Nephron progenitor cell (in vitro differentiated cells): ENCODE data around the gene TTLL5.

ENCODE experiments used
- DNase-seq: peaks from one replicate; pipeline ENCODE4 v3.0.0; 2021
- H3K27ac Mint-ChIP-seq: 2 replicates; pipeline ENCODE4 v1.8.0; 2021; ENCODE audit warnings: mild to moderate bottlenecking, moderate library complexity, mixed read lengths
- H3K27me3 Mint-ChIP-seq: 2 replicates; pipeline ENCODE4 v1.8.0; 2021; ENCODE audit warnings: mild to moderate bottlenecking, low read depth, mixed read lengths; ENCODE audit not compliant: poor library complexity
- H3K36me3 Mint-ChIP-seq: 2 replicates; pipeline ENCODE4 v1.8.0; 2021; ENCODE audit warnings: low read depth, mixed read lengths
- H3K4me1 Mint-ChIP-seq: 2 replicates; pipeline ENCODE4 v1.8.0; 2021; ENCODE audit warnings: mixed read lengths
- H3K4me3 Mint-ChIP-seq: 2 replicates; pipeline ENCODE4 v1.8.0; 2021; ENCODE audit warnings: mild to moderate bottlenecking, moderate library complexity, mixed read lengths
- H3K9me3 Mint-ChIP-seq: 2 replicates; pipeline ENCODE4 v1.8.0; 2021; ENCODE audit warnings: mild to moderate bottlenecking, moderate library complexity, mixed read lengths
- CTCF ChIP-seq: fragments of 200-600 bp; sonication (generic); IDR thresholded peaks from 2 replicates; pipeline ENCODE4 v1.5.0; 2021; ENCODE audit warnings: antibody characterized with exemption

TTLL5 gene

GRCh38 chr14:75631453-75631831 is 29.6 kb upstream of the TTLL5 start:
- Mint-ChIP-seq H3K4me3 (no peak overlapping the region), H3K9me3 (no peaks in the 10 kb centered on the region), H3K4me1 (peaks cover 17% of the 10 kb centered on the region), H3K36me3 (no peaks in the 10 kb centered on the region), H3K27ac (no peak overlapping the region), H3K27me3 (peaks cover 14% of the 10 kb centered on the region)
- no peak for TF ChIP-seq CTCF
- DNase-seq, result no peak

- no peak for DNase-seq
- Mint-ChIP-seq H3K36me3 (no peaks in the 10 kb centered on the region), H3K27me3 (peaks cover 14% of the 10 kb centered on the region), H3K27ac (no peak overlapping the region), H3K9me3 (no peaks in the 10 kb centered on the region), H3K4me1 (peaks cover 13% of the 10 kb centered on the region), H3K4me3 (no peak overlapping the region)
- no peak for TF ChIP-seq CTCF
These were observed 26.2 kb upstream of the TTLL5 start for GRCh38 chr14:75634848-75635247.

- Mint-ChIP-seq H3K36me3 (no peaks in the 10 kb centered on the region), H3K9me3 (no peaks in the 10 kb centered on the region), H3K4me1 (peaks cover 13% of the 10 kb centered on the region), H3K27me3 (peaks cover 8% of the 10 kb centered on the region), H3K4me3 (no peak overlapping the region), H3K27ac (no peak overlapping the region)
- DNase-seq, result no peak
- TF ChIP-seq CTCF, result no peak
These were observed 24.9 kb upstream of the TTLL5 start for GRCh38 chr14:75636100-75636692.

GRCh38 chr14:75640876-75641275 is 20.2 kb upstream of the TTLL5 start:
- Mint-ChIP-seq H3K36me3 (no peaks in the 10 kb centered on the region), H3K4me1 (peaks cover 7% of the 10 kb centered on the region), H3K27me3 (no peaks in the 10 kb centered on the region), H3K27ac (no peak overlapping the region), H3K4me3 (no peak overlapping the region), H3K9me3 (no peaks in the 10 kb centered on the region)
- no peak for DNase-seq
- no peak for TF ChIP-seq CTCF

- no peak for DNase-seq
- Mint-ChIP-seq H3K27ac (no peak overlapping the region), H3K4me1 (peaks cover 30% of the 10 kb centered on the region), H3K27me3 (no peaks in the 10 kb centered on the region), H3K9me3 (no peaks in the 10 kb centered on the region), H3K4me3 (no peak overlapping the region), H3K36me3 (peaks cover 6% of the 10 kb centered on the region)
- TF ChIP-seq CTCF, result no peak
These were observed 17.1 kb upstream of the TTLL5 start for GRCh38 chr14:75643985-75644384.

GRCh38 chr14:75645056-75645455 is 16.0 kb upstream of the TTLL5 start:
- Mint-ChIP-seq H3K4me3 (no peak overlapping the region), H3K27me3 (no peaks in the 10 kb centered on the region), H3K36me3 (peaks cover 16% of the 10 kb centered on the region), H3K27ac (no peak overlapping the region), H3K9me3 (no peaks in the 10 kb centered on the region), H3K4me1 (peaks cover 30% of the 10 kb centered on the region)
- DNase-seq, result no peak
- TF ChIP-seq CTCF, result no peak
